GM10248 (cell line): ENCODE results near the gene CDKAL1.

Source experiments
- CTCF ChIA-PET: fragments of 300-600 bp; sonication (Branson Sonifier 250); formaldehyde crosslinking; extraction: SDS; loops from one replicate; lab custom pipeline; 2021; ENCODE audit warnings: antibody characterized with exemption; lab: Yijun Ruan, JAX
- POLR2A ChIA-PET: fragments of 350-650 bp; sonication (Branson Sonifier 250); formaldehyde crosslinking; extraction: SDS; loops from one replicate; lab custom pipeline; 2020; ENCODE audit warnings: antibody characterized with exemption; lab: Yijun Ruan, JAX
- DNase-seq: peaks from one replicate; pipeline ENCODE4 v3.0.0; 2012; ENCODE audit errors: extremely low spot score
- TF ChIP-seq, protein P1 (sequence below): IDR thresholded peaks from 2 replicates; pipeline ENCODE4 v1.5.1; 2012; ENCODE audit warnings: mild to moderate bottlenecking, low read depth; ENCODE audit errors: extremely low read depth, missing control alignments, control extremely low read depth

The CDKAL1 gene

GRCh38 chr6:20534295-20535262, at the start of gene CDKAL1:
Gene CDKAL1, plus strand, starts transcription at chr6:20534457. Its CDS starts 11,894 bp downstream, at chr6:20546351.
- peak; percentile 75 for DNase-seq
- TF ChIP-seq, protein P1, sequence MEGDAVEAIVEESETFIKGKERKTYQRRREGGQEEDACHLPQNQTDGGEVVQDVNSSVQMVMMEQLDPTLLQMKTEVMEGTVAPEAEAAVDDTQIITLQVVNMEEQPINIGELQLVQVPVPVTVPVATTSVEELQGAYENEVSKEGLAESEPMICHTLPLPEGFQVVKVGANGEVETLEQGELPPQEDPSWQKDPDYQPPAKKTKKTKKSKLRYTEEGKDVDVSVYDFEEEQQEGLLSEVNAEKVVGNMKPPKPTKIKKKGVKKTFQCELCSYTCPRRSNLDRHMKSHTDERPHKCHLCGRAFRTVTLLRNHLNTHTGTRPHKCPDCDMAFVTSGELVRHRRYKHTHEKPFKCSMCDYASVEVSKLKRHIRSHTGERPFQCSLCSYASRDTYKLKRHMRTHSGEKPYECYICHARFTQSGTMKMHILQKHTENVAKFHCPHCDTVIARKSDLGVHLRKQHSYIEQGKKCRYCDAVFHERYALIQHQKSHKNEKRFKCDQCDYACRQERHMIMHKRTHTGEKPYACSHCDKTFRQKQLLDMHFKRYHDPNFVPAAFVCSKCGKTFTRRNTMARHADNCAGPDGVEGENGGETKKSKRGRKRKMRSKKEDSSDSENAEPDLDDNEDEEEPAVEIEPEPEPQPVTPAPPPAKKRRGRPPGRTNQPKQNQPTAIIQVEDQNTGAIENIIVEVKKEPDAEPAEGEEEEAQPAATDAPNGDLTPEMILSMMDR: no peak
- POLR2A ChIA-PET: no interaction called here
- CTCF ChIA-PET: interaction anchor here (1.3 to 1.6 kb wide), 3 partner anchors 128 to 242 kb away, joined by 3 to 4 read pairs (median 4); no protein-coding TSS in a partner anchor

DNA sequence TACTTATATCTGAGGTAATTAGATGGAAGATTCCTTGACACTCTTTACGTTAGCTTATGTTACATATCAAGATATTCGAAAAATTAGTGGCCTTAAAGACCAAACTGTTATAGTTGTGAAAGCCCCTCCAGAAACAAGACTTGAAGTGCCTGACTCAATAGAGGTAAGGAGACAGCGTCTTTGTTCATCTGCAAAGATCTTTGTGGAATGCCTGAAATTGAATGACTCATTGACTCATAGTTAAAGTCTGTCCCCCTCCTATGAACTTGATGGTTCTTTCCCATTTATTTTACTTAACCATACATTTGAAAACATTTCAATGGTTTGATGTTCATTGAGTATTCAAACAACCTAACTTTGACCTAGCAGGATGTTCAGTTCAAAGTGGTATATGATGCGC, 47.6 kb upstream of the CDKAL1 start:
- TF ChIP-seq, protein P1: no peak
- ChIA-PET POLR2A (no interaction called here), CTCF (no interaction called here)
- DNase-seq: no peak

GRCh38 chr6:20487669-20488375, 46.4 kb upstream of the CDKAL1 start:
- TF ChIP-seq, protein P1: no peak
- POLR2A ChIA-PET: no interaction called here
- CTCF ChIA-PET: no interaction called here
- no peak for DNase-seq

- TF ChIP-seq, protein P1: no peak
- no peak for DNase-seq
- ChIA-PET CTCF (interaction anchor here (1.1 kb wide), 1 partner anchor 15 kb away, joined by 5 read pairs; no protein-coding TSS in a partner anchor), POLR2A (no interaction called here)
Measured at GRCh38 chr6:20490591-20490990, 43.7 kb upstream of the CDKAL1 start.

DNA sequence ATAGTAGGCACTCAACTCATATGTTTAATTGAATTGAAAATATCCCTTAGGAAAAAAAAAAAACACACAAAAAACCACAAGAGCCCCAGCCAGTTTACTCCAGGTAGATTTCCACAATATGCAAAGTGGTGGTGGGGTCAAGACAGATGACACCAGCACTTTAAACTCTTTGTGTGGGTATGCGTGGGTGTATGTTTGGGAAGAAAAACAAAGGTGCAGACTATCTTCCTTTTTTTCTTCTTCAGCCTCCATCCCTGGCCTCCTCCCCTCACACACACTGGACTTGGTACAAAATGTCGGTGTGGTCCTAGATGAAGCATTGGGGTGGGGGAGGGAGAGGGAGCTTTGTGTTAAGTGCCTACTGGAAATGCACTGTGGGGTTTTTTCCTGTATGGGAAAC, 42.2 kb upstream of the CDKAL1 start:
- ChIA-PET CTCF (interaction anchor here (1.0 kb wide), 1 partner anchor 14 kb away, joined by 3 read pairs; no protein-coding TSS in a partner anchor), POLR2A (no interaction called here)
- TF ChIP-seq, protein P1: no peak
- DNase-seq: no peak
